Right lobe of liver (tissue), 6 donors: ENCODE results near the gene ZC3H12C. TPM values are rescaled to one million over a fixed set of nuclear protein-coding genes. Genes with fewer than 3 reads are reported as not detected.
"Not testable (repeated sequence)": the region's sequence is repeated elsewhere in the genome, so short reads cannot be mapped to it uniquely, and the experiment has no call there.

Source experiments
- ATAC-seq, 4 donors: fragments of 200-7000 bp; cut with Tn5 transposase; one replicate each; pipeline ENCODE4 v1.9.1; 2020; ENCODE audit warnings: mild to moderate bottlenecking in 4 of 4, moderate library complexity in 4 of 4
- DNase-seq, 3 donors: peaks; one replicate each; pipeline ENCODE4 v3.0.0-alpha.2; 2020
- H3K27ac ChIP-seq, 3 donors: fragments of 200-600 bp; one replicate each; pipeline ENCODE4 v1.8.0; 2022
- H3K27me3 ChIP-seq, 2 donors: fragments of 200-600 bp; one replicate each; pipeline ENCODE4 v1.8.0; 2022
- H3K36me3 ChIP-seq, 4 donors: fragments of 200-600 bp; sonication (generic) in 1 of 4; one replicate each; pipeline versions ENCODE4 v1.5.1 to v1.8.0; 2017 to 2022; ENCODE audit warnings: control low read depth in 1 of 4
- H3K4me1 ChIP-seq, 4 donors: fragments of 200-600 bp; sonication (generic) in 1 of 4; one replicate each; pipeline versions ENCODE4 v1.5.1 to v1.8.0; 2017 to 2022; ENCODE audit warnings: control low read depth in 1 of 4
- H3K4me3 ChIP-seq, 3 donors: fragments of 200-600 bp; one replicate each; pipeline ENCODE4 v1.8.0; 2022
- H3K9me3 ChIP-seq, 4 donors: fragments of 200-600 bp; sonication (generic) in 1 of 4; one replicate each; pipeline versions ENCODE4 v1.5.1 to v1.8.0; 2017 to 2022; ENCODE audit warnings: control low read depth in 1 of 4
- POLR2A ChIP-seq: fragments of 450-650 bp; IDR thresholded peaks from one replicate; pipeline ENCODE4 v1.6.1; 2017; ENCODE audit warnings: antibody characterized with exemption, mild to moderate bottlenecking
- WGBS: methylation state at CpG from one replicate; pipeline ENCODE4 v1.1.6; 2018; ENCODE audit warnings: low coverage, low lambda C conversion rate; ENCODE audit not compliant: insufficient coverage; ENCODE audit errors: missing lambda C conversion rate; 5-methylcytosine and 5-hydroxymethylcytosine counted together
- intact Hi-C, 2 donors: fragments of 100-400 bp; cut with DNase I; formaldehyde crosslinking; loops; one replicate each; pipeline versions ENCODE4 v1.11.2 to v1.14.1; 2022
- total RNA-seq, 6 experiments: library from RNA; depleted of rRNA in 2 of 6; stranded (reverse); fragments of >200 nt in 2 of 6; fragmentation: NEBNext Ultra II Directional in 3 of 6; extraction: Animal tissue kit (Norgen Biotek cat#: 25700) in 3 of 6; gene quantifications; one replicate each; pipeline versions ENCODE4 v1.1.0 to v1.2.4, GENCODE V29; 2016 to 2023
- TF ChIP-seq, protein P1 (sequence below), 4 donors: fragments of 200-600 bp in 3 of 4; fragments of 450-650 bp in 1 of 4; IDR thresholded peaks; one replicate each; pipeline versions ENCODE4 v1.5.1 to v1.8.0; 2016 to 2022; ENCODE audit warnings: antibody characterized with exemption in 4 of 4, mild to moderate bottlenecking in 2 of 4
- donor health status: DM: no; HTN: yes; CAD: no.
- donor health status: DM: no; HTN: no; CAD: no.
- donor health status: DM: no; HTN: no; CAD: no.
- donor health status: DM: no; HTN: yes; CAD: no.
- donor health status: DM: no; HTN: yes; CAD: no.

The ZC3H12C gene
- total RNA-seq, 6 experiments from 2014 or later, result 4.0 to 7.9 (median 4.8) TPM

- intact Hi-C loops, result no loop called here
- 37% methylated on average over 1 of the region's 1 CpG for WGBS
- no peak overlapping the region for H3K27ac ChIP-seq
- no peaks in the 10 kb centered on the region for H3K4me1 ChIP-seq
- TF ChIP-seq, protein P1, sequence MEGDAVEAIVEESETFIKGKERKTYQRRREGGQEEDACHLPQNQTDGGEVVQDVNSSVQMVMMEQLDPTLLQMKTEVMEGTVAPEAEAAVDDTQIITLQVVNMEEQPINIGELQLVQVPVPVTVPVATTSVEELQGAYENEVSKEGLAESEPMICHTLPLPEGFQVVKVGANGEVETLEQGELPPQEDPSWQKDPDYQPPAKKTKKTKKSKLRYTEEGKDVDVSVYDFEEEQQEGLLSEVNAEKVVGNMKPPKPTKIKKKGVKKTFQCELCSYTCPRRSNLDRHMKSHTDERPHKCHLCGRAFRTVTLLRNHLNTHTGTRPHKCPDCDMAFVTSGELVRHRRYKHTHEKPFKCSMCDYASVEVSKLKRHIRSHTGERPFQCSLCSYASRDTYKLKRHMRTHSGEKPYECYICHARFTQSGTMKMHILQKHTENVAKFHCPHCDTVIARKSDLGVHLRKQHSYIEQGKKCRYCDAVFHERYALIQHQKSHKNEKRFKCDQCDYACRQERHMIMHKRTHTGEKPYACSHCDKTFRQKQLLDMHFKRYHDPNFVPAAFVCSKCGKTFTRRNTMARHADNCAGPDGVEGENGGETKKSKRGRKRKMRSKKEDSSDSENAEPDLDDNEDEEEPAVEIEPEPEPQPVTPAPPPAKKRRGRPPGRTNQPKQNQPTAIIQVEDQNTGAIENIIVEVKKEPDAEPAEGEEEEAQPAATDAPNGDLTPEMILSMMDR (IDR thresholded peaks at IDR 0.05), result no peak
- TF ChIP-seq POLR2A, result no peak
- no peaks in the 10 kb centered on the region for H3K9me3 ChIP-seq
- no peaks in the 10 kb centered on the region for H3K36me3 ChIP-seq
- ATAC-seq (no peak), DNase-seq (no peak)
- no peaks in the 10 kb centered on the region for H3K27me3 ChIP-seq
- no peak overlapping the region for H3K4me3 ChIP-seq
Observed at GRCh38 chr11:110061296-110061695, 31.9 kb upstream of the ZC3H12C start.

DNA sequence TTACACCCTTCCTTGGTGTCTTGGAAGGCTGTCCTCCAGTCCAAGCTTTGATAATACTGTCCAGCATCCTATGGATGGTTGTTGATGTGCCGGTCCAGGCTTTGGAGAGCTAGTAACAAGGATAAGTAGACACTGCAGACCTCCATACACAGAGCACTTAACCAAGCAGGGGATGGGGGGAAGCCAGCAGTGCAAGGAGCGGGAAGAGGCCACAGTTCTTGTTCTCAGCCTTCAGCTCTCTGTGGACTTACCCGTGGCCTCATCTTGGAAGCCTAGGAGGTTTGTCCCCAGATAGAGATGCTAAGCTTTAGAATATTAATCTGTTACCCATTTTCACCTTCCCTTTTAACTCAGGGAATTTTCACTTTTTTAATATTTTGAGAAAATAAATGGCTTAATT, 30.9 kb upstream of the ZC3H12C start:
- Histone ChIP-seq H3K27me3 (no peaks in the 10 kb centered on the region), H3K9me3 (no peaks in the 10 kb centered on the region), H3K27ac (no peak overlapping the region), H3K4me3 (no peak overlapping the region), H3K36me3 (no peaks in the 10 kb centered on the region), H3K4me1 (no peaks in the 10 kb centered on the region)
- no peak for ATAC-seq
- no peak for TF ChIP-seq POLR2A
- TF ChIP-seq, protein P1 (IDR thresholded peaks at IDR 0.05), result no peak
- 80% methylated on average over 3 of the region's 3 CpGs for WGBS
- no peak for DNase-seq
- intact Hi-C loops, result no loop called here

DNA sequence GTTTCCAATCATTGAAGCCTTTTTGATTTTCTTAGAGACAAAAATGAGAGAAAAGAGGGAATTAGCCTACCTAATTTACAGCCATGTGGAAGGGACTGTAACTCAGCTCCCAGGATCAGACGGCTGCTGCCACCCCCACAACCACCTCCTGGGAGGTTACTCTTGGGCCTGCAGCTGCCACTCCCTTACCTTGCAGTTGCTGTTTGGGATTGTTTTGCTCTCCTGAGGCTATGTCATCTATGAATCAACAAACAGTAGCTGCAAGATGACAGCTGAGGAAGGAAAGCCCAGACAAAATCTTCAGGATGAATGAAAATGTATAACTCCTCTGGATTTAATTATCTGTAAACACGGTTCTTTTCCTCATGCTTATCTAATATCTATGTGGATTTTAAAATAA, 28.0 kb upstream of the ZC3H12C start:
- no peak for TF ChIP-seq POLR2A
- TF ChIP-seq, protein P1 (IDR thresholded peaks at IDR 0.05), result no peak
- Histone ChIP-seq H3K9me3 (no peaks in the 10 kb centered on the region), H3K27ac (no peak overlapping the region), H3K27me3 (no peaks in the 10 kb centered on the region), H3K4me1 (no peaks in the 10 kb centered on the region), H3K4me3 (no peak overlapping the region), H3K36me3 (no peaks in the 10 kb centered on the region)
- intact Hi-C loops, result no loop called here
- DNase-seq (no peak), ATAC-seq (no peak)
- 61% methylated on average over 2 of the region's 2 CpGs for WGBS

DNA sequence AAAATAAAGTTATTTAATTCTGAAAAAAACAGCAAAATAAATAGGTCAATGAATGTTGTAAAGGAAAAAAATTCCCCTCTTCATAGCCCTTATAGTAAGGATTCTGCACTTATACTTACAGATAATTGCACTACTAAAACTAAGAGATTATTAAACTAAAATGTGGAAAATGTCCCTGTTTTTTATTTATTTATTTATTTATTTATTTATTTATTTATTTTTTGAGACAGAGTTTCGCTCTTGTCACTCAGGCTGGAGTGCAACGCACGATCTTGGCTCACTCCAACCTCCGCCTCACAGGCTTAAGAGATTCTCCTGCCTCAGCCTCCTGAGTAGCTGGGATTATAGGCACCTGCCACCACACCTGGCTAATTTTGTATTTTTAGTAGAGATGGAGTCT, 25.2 kb upstream of the ZC3H12C start:
- H3K4me3 ChIP-seq, DNase-seq, H3K36me3 ChIP-seq, ATAC-seq, H3K4me1 ChIP-seq, H3K27me3 ChIP-seq, H3K9me3 ChIP-seq, H3K27ac ChIP-seq, intact Hi-C loops: not testable (repeated sequence)
- WGBS, result 91% methylated on average over 4 of the region's 4 CpGs

- Histone ChIP-seq H3K9me3 (no peaks in the 10 kb centered on the region), H3K4me1 (no peaks in the 10 kb centered on the region), H3K36me3 (no peaks in the 10 kb centered on the region), H3K27ac (peak overlapping the region; percentile 25 to 29 (median 26)), H3K27me3 (no peaks in the 10 kb centered on the region), H3K4me3 (no peak overlapping the region)
- DNase-seq (peak; percentile 59 to 63 (median 61)), ATAC-seq (peak; percentile 77 to 87 (median 80))
- no peak for TF ChIP-seq POLR2A
- TF ChIP-seq, protein P1 (IDR thresholded peaks at IDR 0.05), result no peak
- WGBS, result 20% methylated on average over 6 of the region's 7 CpGs
- intact Hi-C loops, result no loop called here
Observed at GRCh38 chr11:110069158-110069737, 23.9 kb upstream of the ZC3H12C start.
